ENCODE data around the gene SIRT2. TPM values are rescaled to one million over a fixed set of nuclear protein-coding genes. Genes with fewer than 3 reads are reported as not detected.

SIRT2 gene
- total and polyA plus RNA-seq, 5 donors, result 57.6 to 96.5 (median 62.4) TPM

DNA sequence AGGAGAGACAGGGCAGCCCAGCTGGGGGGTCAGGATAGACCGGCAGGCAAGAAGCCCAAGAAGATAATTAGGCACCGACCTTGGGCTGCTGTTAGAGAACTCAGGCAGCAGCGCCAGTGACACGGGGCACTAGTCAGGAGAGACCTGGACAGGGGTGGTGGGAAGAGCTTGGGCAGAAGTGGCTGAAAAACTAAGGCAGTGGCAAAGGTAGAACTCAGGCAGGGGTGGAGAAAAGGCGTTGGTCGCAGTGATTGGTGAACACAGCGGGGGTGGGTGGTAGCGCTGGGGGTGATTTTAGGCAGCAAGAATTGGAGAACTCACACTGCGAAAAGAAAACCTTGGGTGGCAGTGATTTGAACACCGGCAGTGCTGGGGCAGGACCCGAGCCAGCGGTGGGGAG, 8.3 kb upstream of the SIRT2 start:
- Histone ChIP-seq H3K27ac (ENCODE audit: low read length) (no peak overlapping the region), H3K4me1 (ENCODE audit: control insufficient read depth, insufficient read depth, low read length) (no peaks in the 10 kb centered on the region), H3K4me3 (ENCODE audit: low read length) (no peak overlapping the region), H3K27me3 (ENCODE audit: control insufficient read depth, insufficient read depth) (no peaks in the 10 kb centered on the region), H3K9me3 (ENCODE audit: control insufficient read depth, low read length) (no peaks in the 10 kb centered on the region)
- intact Hi-C loops (cut with DNase I), result no loop called here
- WGBS, result 95% methylated on average over 12 of the region's 12 CpGs
- no peak for ATAC-seq
- DNase-seq, result peak in 1 of 3 donors; percentile 48

DNA sequence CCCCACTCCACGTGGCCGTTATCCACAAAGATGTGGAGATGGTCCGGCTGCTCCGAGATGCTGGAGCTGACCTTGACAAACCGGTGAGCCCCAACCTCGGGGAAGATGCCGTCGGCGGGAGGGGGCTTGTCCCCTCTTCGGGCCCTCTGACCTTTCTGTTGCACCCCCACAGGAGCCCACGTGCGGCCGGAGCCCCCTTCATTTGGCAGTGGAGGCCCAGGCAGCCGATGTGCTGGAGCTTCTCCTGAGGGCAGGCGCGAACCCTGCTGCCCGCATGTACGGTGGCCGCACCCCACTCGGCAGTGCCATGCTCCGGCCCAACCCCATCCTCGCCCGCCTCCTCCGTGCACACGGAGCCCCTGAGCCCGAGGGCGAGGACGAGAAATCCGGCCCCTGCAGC, 7.8 kb upstream of the SIRT2 start:
- DNase-seq (peak in 1 of 3 donors; percentile 49), ATAC-seq (no peak)
- no peaks in the 10 kb centered on the region for H3K4me1 ChIP-seq (ENCODE audit: control insufficient read depth, insufficient read depth, low read length)
- intact Hi-C loops (cut with DNase I), result no loop called here
- H3K27ac ChIP-seq (ENCODE audit: low read length), result no peak overlapping the region
- no peak overlapping the region for H3K4me3 ChIP-seq (ENCODE audit: low read length)
- no peaks in the 10 kb centered on the region for H3K27me3 ChIP-seq (ENCODE audit: control insufficient read depth, insufficient read depth)
- no peaks in the 10 kb centered on the region for H3K9me3 ChIP-seq (ENCODE audit: control insufficient read depth, low read length)
- WGBS, result 93% methylated on average over 29 of the region's 29 CpGs

DNA sequence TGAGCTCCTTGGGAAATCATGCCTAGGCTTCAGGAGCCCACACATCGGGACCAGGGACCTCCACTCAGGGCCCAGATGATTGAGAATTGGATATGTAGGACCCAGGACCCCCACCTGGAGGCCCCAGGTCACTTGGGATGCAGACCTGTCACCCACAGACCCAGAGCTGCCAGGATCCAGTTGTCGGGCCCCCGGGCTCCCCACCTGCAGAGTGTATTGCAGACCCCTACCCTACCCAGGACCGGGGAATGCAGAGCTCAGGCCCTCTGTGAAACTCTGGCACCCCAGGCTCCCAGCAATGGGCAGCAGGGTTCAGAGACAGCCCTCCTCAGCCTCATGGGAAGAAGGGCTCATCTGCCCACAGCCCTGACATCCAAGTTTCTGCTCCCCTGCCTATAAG, 6.2 kb upstream of the SIRT2 start:
- 96% methylated on average over 4 of the region's 4 CpGs for WGBS
- H3K4me3 ChIP-seq (ENCODE audit: low read length), result no peak overlapping the region
- no peaks in the 10 kb centered on the region for H3K27me3 ChIP-seq (ENCODE audit: control insufficient read depth, insufficient read depth)
- intact Hi-C loops (cut with DNase I), result no loop called here
- no peaks in the 10 kb centered on the region for H3K4me1 ChIP-seq (ENCODE audit: control insufficient read depth, insufficient read depth, low read length)
- peak in 1 of 2 donors; percentile 29 for ATAC-seq
- peak in 1 of 3 donors; percentile 55 for DNase-seq
- no peaks in the 10 kb centered on the region for H3K9me3 ChIP-seq (ENCODE audit: control insufficient read depth, low read length)
- no peak overlapping the region for H3K27ac ChIP-seq (ENCODE audit: low read length)

DNA sequence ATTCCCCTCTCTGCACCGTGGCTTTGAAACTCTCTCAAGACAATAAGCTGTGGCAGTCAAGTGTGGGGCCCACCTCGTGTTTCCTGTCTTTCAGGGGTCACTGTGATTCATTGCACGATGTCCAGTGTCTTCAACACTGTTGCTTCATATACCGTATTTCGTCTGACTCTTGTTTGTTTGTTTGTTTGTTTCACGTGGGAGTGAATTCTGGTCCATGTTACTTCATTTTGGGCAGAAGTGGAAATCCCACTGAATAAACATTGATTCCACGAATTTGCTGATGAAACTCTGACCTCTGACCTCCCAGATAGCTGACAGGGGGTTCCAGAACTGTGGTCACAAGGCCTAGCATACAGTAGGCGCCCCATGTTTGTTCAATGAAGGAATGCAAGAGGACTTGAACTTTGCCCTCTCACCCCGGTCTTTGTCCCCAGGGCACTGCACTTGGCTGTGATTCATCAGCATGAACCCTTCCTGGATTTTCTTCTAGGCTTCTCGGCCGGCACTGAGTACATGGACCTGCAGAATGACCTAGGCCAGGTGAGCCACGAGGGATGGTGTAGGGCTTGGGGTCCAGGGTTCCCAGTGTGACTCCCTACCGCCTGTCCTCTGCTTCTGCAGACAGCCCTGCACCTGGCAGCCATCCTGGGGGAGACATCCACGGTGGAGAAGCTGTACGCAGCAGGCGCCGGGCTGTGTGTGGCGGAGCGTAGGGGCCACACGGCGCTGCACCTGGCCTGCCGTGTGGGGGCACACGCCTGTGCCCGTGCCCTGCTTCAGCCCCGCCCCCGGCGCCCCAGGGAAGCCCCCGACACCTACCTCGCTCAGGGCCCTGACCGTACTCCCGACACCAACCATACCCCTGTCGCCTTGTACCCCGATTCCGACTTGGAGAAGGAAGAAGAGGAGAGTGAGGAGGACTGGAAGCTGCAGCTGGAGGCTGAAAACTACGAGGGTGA, 5.4 kb upstream of the SIRT2 start:
- no peaks in the 10 kb centered on the region for H3K4me1 ChIP-seq (ENCODE audit: control insufficient read depth, insufficient read depth, low read length)
- H3K27ac ChIP-seq (ENCODE audit: low read length), result no peak overlapping the region
- no peaks in the 10 kb centered on the region for H3K9me3 ChIP-seq (ENCODE audit: control insufficient read depth, low read length)
- no peaks in the 10 kb centered on the region for H3K27me3 ChIP-seq (ENCODE audit: control insufficient read depth, insufficient read depth)
- no peak overlapping the region for H3K4me3 ChIP-seq (ENCODE audit: low read length)
- DNase-seq, result peak in 1 of 3 donors; percentile 53
- peak in 1 of 2 donors; percentile 19 for ATAC-seq
- 89% methylated on average over 35 of the region's 35 CpGs for WGBS
- intact Hi-C loops (cut with DNase I), result no loop called here

DNA sequence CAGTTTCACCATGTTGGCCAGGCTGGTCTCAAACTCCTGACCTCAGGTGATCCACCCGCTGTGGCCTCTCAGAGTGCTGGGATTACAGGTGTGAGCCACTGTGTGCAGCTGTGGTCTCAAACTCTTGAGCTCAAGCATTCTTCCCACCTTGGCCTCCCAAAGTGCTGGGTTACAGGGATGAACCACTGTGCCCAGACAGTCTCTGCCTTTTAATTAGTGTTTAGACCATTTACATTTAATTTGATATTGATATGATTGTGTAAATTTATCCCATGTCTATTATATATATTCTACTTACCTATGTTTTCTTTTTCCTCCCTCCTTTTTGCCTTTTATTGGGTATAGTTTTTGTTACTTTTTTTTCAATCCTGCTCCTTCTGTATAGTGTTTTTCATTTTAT, 2.3 kb upstream of the SIRT2 start:
- 100% methylated on average over 1 of the region's 1 CpG for WGBS
- intact Hi-C loops (cut with DNase I), result no loop called here

DNA sequence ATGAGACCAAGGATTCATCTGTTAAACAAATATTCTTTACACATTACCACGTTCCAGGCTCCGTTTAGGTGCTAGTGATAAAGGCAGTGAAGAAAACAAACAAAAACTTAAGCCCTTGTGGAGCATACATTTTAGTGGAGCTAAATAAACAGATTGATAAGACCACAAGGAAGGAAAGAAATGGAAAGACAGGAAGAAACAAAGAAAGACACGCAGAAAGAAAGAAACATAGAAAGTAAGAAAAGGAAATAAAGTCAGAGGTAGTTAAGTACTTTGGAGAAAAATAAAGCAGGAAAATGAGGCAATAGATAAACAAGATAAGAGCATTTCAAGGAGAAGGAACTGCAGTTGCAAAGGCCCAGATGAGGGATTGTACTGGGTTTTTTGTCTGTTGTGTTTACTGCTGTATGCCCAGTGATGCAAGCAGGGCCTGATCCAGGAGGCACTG, 1.3 kb upstream of the SIRT2 start:
- WGBS, result 23% methylated on average over 3 of the region's 3 CpGs
- Histone ChIP-seq H3K27me3 (ENCODE audit: control insufficient read depth, insufficient read depth) (no peaks in the 10 kb centered on the region), H3K4me3 (ENCODE audit: low read length) (peak overlapping the region; percentile 70), H3K9me3 (ENCODE audit: control insufficient read depth, low read length) (no peaks in the 10 kb centered on the region), H3K4me1 (ENCODE audit: control insufficient read depth, insufficient read depth, low read length) (peaks cover 3% of the 10 kb centered on the region), H3K27ac (ENCODE audit: low read length) (no peak overlapping the region)
- ATAC-seq, result no peak
- intact Hi-C loops (cut with DNase I), result no loop called here
- no peak for DNase-seq

More for the DNA sequence above, 2.3 kb upstream of the SIRT2 start:
- no peak overlapping the region for H3K4me3 ChIP-seq (ENCODE audit: low read length)
- peak in 1 of 3 donors; percentile 21 for DNase-seq
- peaks cover 3% of the 10 kb centered on the region for H3K4me1 ChIP-seq (ENCODE audit: control insufficient read depth, insufficient read depth, low read length)
- no peaks in the 10 kb centered on the region for H3K9me3 ChIP-seq (ENCODE audit: control insufficient read depth, low read length)
- no peak for ATAC-seq
- H3K27me3 ChIP-seq (ENCODE audit: control insufficient read depth, insufficient read depth), result no peaks in the 10 kb centered on the region
- H3K27ac ChIP-seq (ENCODE audit: low read length), result no peak overlapping the region

DNA sequence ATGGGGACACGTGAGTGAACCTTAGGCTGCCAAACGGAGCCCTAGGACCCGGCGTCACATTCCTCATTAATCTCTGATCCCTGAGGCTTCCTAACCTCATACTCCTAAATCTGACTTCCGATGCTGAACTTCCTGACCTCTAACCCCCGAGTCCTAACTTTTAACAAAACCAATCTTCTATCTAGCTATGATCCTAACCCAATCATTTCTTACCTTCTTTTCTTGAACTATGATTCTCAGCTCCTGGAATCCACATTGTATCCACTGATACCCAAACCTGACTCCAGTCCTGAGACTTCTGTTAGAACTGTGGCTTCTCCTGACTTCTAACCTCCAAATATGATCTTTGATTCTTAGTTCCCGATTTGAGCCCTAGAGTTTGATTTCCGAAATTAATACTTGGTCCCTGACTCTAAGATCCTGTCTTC, 798 bp upstream of the SIRT2 start:
- 2% methylated on average over 8 of the region's 8 CpGs for WGBS
- no peak for DNase-seq
- H3K9me3 ChIP-seq (ENCODE audit: control insufficient read depth, low read length), result no peaks in the 10 kb centered on the region
- no peaks in the 10 kb centered on the region for H3K27me3 ChIP-seq (ENCODE audit: control insufficient read depth, insufficient read depth)
- intact Hi-C loops (cut with DNase I), result no loop called here
- no peak for ATAC-seq
- H3K4me3 ChIP-seq (ENCODE audit: low read length), result peak overlapping the region; percentile 70
- H3K27ac ChIP-seq (ENCODE audit: low read length), result peak overlapping the region; percentile 87
- H3K4me1 ChIP-seq (ENCODE audit: control insufficient read depth, insufficient read depth, low read length), result peaks cover 3% of the 10 kb centered on the region

DNA sequence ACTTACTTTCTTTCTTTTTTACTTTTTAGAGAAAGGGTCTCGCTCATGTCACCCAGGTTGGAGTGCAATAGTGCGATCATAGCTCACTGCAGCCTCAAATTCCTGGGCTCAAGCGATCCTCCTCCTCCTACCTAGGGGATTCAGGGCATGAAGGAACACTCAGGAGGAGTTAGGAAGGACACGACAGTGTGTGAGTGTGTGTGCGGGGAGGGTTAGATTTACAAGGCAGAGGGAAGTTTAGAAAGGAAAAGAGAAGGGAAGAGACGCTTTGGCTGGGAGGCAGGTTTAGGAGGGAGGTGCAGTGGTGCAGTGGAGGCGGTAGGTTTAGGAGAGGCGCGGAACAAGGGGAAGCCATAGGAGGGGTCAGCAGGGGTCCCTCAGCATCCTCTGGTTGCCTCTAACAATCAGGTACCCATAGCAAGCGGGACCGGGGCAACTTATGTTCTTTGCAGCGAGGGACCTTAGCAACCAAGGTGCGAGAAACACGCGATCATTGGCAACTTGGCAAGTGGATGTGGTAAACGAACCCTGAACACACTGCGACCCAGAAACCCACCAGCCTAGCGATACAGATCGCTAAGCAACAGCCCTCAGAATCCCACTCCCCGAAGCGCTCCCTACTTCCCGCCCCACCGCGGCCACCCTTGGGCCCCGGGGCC, 501 bp downstream of the SIRT2 start:
- Histone ChIP-seq H3K27me3 (ENCODE audit: control insufficient read depth, insufficient read depth) (no peaks in the 10 kb centered on the region), H3K9me3 (ENCODE audit: control insufficient read depth, low read length) (no peaks in the 10 kb centered on the region), H3K27ac (ENCODE audit: low read length) (peak overlapping the region; percentile 48), H3K4me1 (ENCODE audit: control insufficient read depth, insufficient read depth, low read length) (peaks cover 3% of the 10 kb centered on the region), H3K4me3 (ENCODE audit: low read length) (peak overlapping the region; percentile 70)
- intact Hi-C loops (cut with DNase I), result no loop called here
- DNase-seq, result no peak
- ATAC-seq, result peak in 1 of 2 donors; percentile 4
- 6% methylated on average over 25 of the region's 25 CpGs for WGBS

DNA sequence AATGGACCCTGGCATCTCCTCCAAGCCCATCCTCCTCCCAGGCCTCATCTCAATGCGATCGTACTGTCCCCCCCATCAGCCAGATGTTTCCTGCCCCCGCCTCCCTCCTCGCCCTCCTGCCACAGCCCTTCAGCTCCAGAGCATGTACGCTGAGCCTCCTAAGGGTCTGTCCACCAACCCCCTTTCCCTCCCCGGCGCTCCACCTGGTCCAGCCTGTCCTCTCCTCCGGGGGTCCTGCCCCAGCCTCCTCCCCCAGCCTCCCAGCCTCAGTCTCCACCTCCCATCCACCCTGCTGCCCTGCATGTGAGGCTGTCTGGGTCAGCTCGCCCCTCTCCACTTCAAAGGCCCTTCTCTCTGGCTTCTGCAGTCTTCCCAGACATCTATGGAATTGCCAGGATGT, 4.5 kb downstream of the SIRT2 start:
- Histone ChIP-seq H3K4me1 (ENCODE audit: control insufficient read depth, insufficient read depth, low read length) (peaks cover 5% of the 10 kb centered on the region), H3K9me3 (ENCODE audit: control insufficient read depth, low read length) (no peaks in the 10 kb centered on the region), H3K27ac (ENCODE audit: low read length) (no peak overlapping the region), H3K27me3 (ENCODE audit: control insufficient read depth, insufficient read depth) (no peaks in the 10 kb centered on the region), H3K4me3 (ENCODE audit: low read length) (no peak overlapping the region)
- intact Hi-C loops (cut with DNase I), result no loop called here
- no peak for ATAC-seq
- WGBS, result 67% methylated on average over 9 of the region's 9 CpGs
- DNase-seq, result no peak

DNA sequence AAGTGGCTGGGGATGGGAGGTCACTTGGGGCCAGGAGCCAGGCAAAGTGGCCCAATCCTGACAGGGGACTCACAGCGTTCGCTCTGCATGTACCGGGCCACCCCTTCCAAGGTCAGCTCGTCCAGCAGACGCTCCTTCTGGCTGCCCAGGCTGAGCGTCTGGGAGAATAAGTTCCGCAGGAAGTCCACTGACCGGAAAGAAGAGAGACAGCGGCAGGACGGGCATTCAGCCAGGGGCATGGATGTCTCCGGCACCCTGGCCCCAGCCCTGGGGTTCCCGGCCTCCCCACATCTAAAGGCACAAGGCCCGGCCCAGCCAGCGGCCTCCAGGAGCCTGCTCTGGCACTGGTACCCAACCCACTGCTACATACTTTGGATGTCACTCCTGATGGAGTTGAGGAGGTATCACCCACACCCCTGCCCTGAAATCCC, 6.1 kb downstream of the SIRT2 start:
- Histone ChIP-seq H3K27ac (ENCODE audit: low read length) (no peak overlapping the region), H3K4me1 (ENCODE audit: control insufficient read depth, insufficient read depth, low read length) (peaks cover 4% of the 10 kb centered on the region), H3K4me3 (ENCODE audit: low read length) (no peak overlapping the region), H3K27me3 (ENCODE audit: control insufficient read depth, insufficient read depth) (no peaks in the 10 kb centered on the region), H3K9me3 (ENCODE audit: control insufficient read depth, low read length) (no peaks in the 10 kb centered on the region)
- peak in 1 of 3 donors; percentile 72 for DNase-seq
- no peak for ATAC-seq
- intact Hi-C loops (cut with DNase I), result no loop called here
- WGBS, result 59% methylated on average over 14 of the region's 14 CpGs

DNA sequence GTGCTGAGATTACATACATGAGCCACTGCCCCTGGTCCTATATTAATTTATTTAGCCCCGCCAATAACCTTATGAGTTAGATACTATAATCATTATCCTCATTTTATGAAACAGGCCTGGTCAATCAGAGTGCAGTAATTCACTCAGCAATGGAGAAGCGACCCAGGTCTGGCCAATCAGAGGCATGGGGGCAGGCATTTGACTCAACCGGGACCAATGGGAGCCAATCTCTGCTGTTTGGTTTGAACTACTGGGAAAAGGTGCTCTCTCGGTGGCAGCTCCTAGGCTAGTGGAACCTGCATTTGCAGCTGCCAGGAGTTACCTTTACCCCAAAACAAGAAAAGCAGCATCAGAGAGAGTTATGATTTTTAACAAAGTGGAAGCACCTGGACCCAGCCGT, 6.6 kb downstream of the SIRT2 start:
- peaks cover 2% of the 10 kb centered on the region for H3K4me1 ChIP-seq (ENCODE audit: control insufficient read depth, insufficient read depth, low read length)
- ATAC-seq, result no peak

More for the DNA sequence above, 6.6 kb downstream of the SIRT2 start:
- H3K27me3 ChIP-seq (ENCODE audit: control insufficient read depth, insufficient read depth), result no peaks in the 10 kb centered on the region
- H3K9me3 ChIP-seq (ENCODE audit: control insufficient read depth, low read length), result no peaks in the 10 kb centered on the region
- WGBS, result 83% methylated on average over 5 of the region's 5 CpGs
- no peak overlapping the region for H3K4me3 ChIP-seq (ENCODE audit: low read length)
- intact Hi-C loops (cut with DNase I), result no loop called here
- no peak for DNase-seq
- no peak overlapping the region for H3K27ac ChIP-seq (ENCODE audit: low read length)

Data from right cardiac atrium (tissue), 5 donors.